GM10248 (cell line): ENCODE data around the gene CACNB4.
A peak's percentile ranks its signal among the peaks of the same experiment; 100 is the strongest.

Source experiments
- CTCF ChIA-PET: fragments of 300-600 bp; sonication (Branson Sonifier 250); formaldehyde crosslinking; extraction: SDS; loops from one replicate; lab custom pipeline; 2021; ENCODE audit warnings: antibody characterized with exemption; lab: Yijun Ruan, JAX
- POLR2A ChIA-PET: fragments of 350-650 bp; sonication (Branson Sonifier 250); formaldehyde crosslinking; extraction: SDS; loops from one replicate; lab custom pipeline; 2020; ENCODE audit warnings: antibody characterized with exemption; lab: Yijun Ruan, JAX
- DNase-seq: peaks from one replicate; pipeline ENCODE4 v3.0.0; 2012; ENCODE audit errors: extremely low spot score
- CTCF ChIP-seq: IDR thresholded peaks from 2 replicates; pipeline ENCODE4 v1.5.1; 2012; ENCODE audit warnings: mild to moderate bottlenecking, low read depth; ENCODE audit errors: extremely low read depth, missing control alignments, control extremely low read depth

Gene CACNB4

GRCh38 chr2:152098496-152099366 lies at the start of gene CACNB4:
CACNB4 (minus strand) TSS chr2:152099044.
- ChIA-PET POLR2A (no interaction called here), CTCF (interaction anchor here (1.0 to 2.1 kb wide), 4 partner anchors 20 to 62 kb away, joined by 4 to 7 read pairs (median 6); no protein-coding TSS in a partner anchor)
- no peak for TF ChIP-seq CTCF
- peak; percentile 62 for DNase-seq

- ChIA-PET CTCF (interaction anchor here (0.9 to 1.6 kb wide), 4 partner anchors 9 to 675 kb away, joined by 3 to 4 read pairs (median 4); no protein-coding TSS in a partner anchor), POLR2A (interaction anchor here (0.6 kb wide), 1 partner anchor 59 kb away, joined by 4 read pairs; no protein-coding TSS in a partner anchor)
- no peak for TF ChIP-seq CTCF
- peak; percentile 39 for DNase-seq
Observed at GRCh38 chr2:152134488-152135280, 35.8 kb upstream of the CACNB4 start.

GRCh38 chr2:152132306-152132705 lies 33.5 kb upstream of the CACNB4 start:
- DNase-seq, result no peak

GRCh38 chr2:152127628-152128027 lies 28.8 kb upstream of the CACNB4 start:
- ChIA-PET POLR2A (no interaction called here), CTCF (no interaction called here)
- no peak for TF ChIP-seq CTCF
- DNase-seq, result no peak

More at GRCh38 chr2:152132306-152132705, 33.5 kb upstream of the CACNB4 start:
- CTCF ChIA-PET, result interaction anchor here (1.4 kb wide), 1 partner anchor 21 kb away, joined by 3 read pairs; no protein-coding TSS in a partner anchor
- no peak for TF ChIP-seq CTCF
- POLR2A ChIA-PET, result no interaction called here

GRCh38 chr2:152126664-152127063 lies 27.8 kb upstream of the CACNB4 start:
- CTCF ChIA-PET, result interaction anchor here (1.1 kb wide), 1 partner anchor 101 kb away, joined by 3 read pairs; no protein-coding TSS in a partner anchor
- POLR2A ChIA-PET, result no interaction called here
- no peak for TF ChIP-seq CTCF
- DNase-seq, result no peak

GRCh38 chr2:152122161-152122560 lies 23.3 kb upstream of the CACNB4 start:
- POLR2A ChIA-PET, result no interaction called here
- CTCF ChIA-PET, result interaction anchor here (1.0 to 4.7 kb wide), 5 partner anchors 8 to 513 kb away, joined by 3 to 23 read pairs (median 4); no protein-coding TSS in a partner anchor
- TF ChIP-seq CTCF, result no peak

More at GRCh38 chr2:152122161-152122560, 23.3 kb upstream of the CACNB4 start:
- DNase-seq, result no peak
